GM18951 (cell line): ENCODE measurements around the gene HMGN4.
"Not testable (repeated sequence)": the region's sequence is repeated elsewhere in the genome, so short reads cannot be mapped to it uniquely, and the experiment has no call there.

Source experiments
- POLR2A ChIP-seq: IDR thresholded peaks from 4 replicates; pipeline ENCODE4 v1.6.1; 2011; ENCODE audit warnings: mild to moderate bottlenecking; ENCODE audit not compliant: insufficient read length, insufficient read depth; ENCODE audit errors: extremely low read depth
- in situ Hi-C: fragments of 300-500 bp; cut with MboI; formaldehyde crosslinking; loops from one replicate; pipeline ENCODE4 v1.12.0; 2022; ENCODE audit warnings: low sequenced_read_pairs, mixed read lengths, inconsistent platforms; ENCODE audit not compliant: unreplicated experiment

Gene HMGN4

DNA sequence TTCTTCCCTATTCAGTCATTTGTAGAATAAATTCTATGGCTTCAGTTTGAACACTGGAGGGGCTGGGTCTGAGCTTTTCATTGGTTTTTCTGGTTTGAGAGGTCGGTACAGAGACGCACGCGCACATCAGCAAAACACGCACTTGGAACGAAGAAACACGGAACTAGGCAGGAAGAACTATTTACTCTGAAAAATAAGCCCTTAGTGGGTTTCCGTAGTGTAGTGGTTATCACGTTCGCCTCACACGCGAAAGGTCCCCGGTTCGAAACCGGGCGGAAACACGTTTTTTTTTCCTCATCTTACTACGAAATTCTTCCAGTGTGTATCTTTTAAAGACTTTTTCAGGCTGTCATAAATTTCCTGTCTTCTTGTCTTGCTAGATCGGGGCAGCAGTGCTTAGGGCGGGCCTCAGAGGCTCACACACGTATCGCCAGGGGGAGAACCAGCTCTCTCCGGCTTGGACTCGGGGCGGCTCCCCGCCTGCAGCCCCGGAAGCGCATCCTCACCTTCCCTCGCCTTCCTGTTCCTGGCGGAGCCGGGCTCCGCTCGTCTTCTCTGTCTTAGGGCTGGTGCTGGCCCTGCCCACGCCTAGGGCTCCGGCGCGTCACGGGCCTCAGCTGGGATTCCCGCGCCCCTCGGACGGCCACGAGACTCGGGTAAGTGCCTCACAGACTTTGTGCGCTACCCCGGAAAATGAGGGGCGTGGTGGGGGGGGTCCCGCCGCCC is at the start of gene HMGN4:
TSS of gene HMGN4 (plus strand) at position 521 of the 726 bp plus-strand sequence. CDS start 6,841 bp downstream, outside the sequence.
- in situ Hi-C loops: no loop called here
- peak; percentile 77 for TF ChIP-seq POLR2A

DNA sequence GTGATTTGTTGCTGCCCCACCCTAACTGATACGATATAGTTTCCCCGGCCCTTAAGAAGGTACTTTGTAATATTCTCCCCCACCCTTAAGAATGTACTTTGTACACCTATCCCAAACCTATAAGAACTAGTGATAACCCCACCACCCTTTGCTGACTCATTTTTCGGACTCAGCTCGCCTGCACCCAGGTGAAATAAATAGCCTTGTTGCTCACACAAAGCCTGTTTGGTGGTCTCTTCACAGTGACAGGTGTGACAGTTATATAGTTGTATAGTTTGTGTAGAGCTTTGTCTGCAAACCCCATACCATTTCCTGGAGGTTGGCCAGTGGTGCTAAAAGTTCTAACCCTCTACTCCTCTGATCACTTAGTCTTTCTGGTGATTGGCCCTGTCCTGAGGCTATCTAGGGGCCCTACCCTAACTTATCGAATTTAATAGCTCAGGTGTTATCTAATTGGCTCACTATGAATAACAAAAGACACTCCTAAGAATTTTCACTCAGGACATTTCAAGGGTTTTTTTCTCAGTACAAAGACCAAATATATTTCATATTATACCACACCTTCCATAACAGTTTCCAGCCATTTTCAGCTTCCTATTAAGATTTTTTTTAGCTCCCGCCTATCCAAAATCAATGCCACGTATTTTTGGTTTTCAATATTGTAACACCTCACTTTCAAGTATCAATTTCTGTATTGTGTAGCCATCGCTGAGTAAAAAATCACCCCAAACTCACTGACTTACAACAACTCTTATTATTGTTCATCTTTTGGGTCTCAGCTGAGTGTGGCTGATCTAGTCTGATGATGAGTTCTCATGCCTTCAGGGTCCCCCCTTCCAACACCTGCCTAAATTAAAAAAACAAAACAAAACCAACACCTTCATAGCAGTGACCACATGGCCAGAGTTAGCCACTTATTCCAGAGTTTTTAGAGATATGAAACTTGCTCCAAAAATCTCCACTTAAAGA is 47.9 kb upstream of the HMGN4 start:
- in situ Hi-C loops: no loop called here
- TF ChIP-seq POLR2A: no peak

DNA sequence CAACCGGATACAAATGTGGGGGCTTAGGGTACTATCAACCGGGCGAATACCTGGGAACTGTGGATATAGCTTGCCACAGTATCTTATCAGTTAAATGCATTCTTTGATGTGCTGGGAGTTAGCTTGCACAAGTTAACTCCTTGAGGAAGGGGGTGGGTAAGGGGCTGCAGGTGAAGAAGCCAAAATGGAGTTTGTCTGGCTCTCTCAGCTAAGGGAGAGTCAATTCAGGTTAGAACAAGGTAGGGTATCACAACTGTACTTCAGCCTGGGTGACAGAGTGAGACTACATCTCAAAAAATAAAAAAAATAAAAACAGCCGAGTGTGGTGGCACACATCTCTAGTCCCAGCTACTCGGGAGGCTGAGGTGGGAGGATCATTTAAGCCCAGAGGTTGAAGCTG is 46.6 kb upstream of the HMGN4 start:
- in situ Hi-C loops: no loop called here
- TF ChIP-seq POLR2A: no peak

DNA sequence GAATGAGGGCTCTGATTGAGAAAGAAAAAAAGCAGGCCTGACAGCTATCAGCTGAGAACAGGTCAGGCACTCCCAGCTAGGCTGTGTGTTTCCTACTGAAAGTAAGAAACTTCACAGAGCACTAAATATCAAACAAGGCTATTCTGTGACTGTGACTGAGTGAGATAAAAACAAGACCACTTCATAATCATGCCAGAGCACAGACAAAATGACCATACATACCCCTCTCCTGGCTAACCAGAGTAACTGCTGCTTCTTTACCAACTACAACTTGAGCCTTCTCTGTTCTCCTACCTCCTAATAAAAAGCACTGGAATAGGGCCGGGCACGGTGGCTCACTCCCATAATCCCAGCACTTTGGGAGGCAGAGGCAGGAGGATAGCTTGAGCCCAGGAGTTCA is 44.9 kb upstream of the HMGN4 start:
- in situ Hi-C loops: no loop called here
- TF ChIP-seq POLR2A: no peak

DNA sequence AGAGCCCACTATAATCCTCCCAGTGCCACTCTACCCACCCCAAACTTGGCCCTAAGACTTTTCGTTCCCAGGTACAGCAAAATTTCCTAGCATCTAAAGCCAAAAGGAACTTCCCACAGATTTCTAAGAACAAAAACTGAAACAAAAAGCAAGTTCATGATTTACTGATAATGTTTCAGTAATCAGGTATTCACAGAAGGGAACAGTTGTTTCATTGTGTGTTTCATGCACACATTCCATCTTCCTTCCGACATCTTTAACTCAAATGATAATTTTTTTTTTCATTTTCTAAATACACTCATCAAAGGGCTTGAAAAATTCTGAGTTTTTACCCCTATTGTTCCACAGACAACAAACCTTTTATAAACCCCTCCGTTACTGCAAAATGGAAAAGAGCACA is 44.0 kb upstream of the HMGN4 start:
- in situ Hi-C loops: no loop called here
- no peak for TF ChIP-seq POLR2A

DNA sequence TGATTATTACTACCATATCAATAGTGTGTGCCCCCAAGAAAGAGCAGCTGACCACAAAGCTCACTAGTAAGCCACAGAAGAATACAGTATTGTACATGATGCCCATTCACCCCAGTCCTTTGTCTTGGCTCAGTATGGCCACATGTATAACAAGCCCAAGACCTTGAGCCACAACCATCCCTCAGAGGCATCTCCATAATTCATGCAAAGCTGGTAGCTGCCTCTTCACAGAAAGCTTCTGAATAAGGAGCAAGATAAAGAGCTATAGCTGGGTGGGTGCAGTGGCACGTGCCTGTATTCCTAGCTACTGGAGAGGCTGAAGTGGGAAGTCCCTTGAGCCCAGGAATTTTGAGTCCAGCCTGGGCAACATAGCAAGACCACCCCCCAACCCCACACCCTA is 42.9 kb upstream of the HMGN4 start:
- in situ Hi-C loops: no loop called here
- no peak for TF ChIP-seq POLR2A

DNA sequence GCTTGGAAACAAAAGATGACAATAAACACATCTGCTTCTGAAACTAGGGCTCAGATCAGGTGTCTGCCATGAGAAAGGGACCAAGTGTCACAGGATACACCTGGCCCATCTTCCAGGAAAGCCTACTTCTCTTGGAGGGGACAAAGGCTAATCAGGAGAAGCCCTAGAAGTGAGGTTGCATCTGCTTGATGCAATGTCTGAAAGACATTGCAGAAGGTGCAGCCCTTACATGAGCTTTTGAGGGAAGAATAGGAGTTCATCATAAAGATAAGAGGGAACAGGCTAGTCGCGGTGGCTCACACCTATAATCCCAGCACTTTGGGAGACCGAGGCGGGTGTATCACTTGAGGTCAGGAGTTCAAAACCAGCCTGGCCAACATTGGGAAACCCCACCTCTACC is 40.6 kb upstream of the HMGN4 start:
- in situ Hi-C loops: no loop called here
- TF ChIP-seq POLR2A: no peak

DNA sequence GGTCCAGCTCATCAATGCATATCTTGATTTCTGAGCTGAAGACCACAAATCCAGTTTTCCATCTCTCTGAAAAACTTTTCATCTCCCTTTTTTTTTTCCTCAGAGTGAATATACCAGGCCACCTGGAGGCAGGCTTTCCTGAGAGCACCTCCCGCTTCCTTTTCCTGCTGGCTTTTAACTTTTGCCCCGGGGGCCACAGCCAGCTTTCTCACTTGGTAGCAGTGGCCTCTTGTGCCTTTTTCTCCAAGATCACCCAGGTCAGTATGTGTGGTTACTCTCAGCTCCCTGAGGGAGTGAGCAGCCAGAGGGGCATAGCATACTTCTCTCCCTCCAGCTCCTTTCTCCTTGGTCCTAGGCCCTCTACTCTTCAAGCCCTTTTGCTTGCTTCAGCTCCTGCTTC is 38.1 kb upstream of the HMGN4 start, which contains the start of gene BTN1A1:
TSS of gene BTN1A1 (plus strand) at position 202 of the 400 bp plus-strand sequence. CDS start 984 bp downstream, outside the sequence.
- TF ChIP-seq POLR2A: no peak
- in situ Hi-C loops: no loop called here

DNA sequence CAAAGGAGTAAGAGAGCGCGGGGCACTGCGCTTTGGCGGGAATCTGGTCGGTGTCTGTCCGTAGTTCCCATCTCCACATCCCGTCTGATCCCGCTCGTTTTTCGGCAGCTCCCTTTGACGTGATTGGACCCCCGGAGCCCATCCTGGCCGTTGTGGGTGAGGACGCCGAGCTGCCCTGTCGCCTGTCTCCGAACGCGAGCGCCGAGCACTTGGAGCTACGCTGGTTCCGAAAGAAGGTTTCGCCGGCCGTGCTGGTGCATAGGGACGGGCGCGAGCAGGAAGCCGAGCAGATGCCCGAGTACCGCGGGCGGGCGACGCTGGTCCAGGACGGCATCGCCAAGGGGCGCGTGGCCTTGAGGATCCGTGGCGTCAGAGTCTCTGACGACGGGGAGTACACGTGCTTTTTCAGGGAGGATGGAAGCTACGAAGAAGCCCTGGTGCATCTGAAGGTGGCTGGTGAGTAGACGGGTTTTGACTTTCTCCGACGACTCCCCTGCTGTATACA is 36.6 kb upstream of the HMGN4 start:
- in situ Hi-C loops: no loop called here

DNA sequence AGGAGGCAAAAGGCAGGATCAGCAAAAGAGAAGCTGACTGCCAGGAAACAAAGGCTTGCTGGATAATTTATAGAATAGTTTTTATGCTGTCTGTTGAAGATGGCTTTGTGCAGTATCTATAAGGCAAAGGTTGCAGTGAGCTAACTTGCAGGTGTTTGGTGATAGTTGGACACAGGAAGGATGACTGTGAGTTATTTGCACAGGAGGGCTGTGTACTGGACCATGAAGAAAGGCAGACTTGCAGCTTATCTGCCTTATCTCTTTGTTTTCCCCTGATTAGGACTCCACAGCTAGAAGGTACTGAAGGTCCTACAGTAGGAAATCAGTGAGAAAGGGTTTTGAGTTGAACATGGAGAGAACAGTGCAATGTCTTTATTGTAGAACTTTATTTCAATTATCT is 36.0 kb upstream of the HMGN4 start:
- in situ Hi-C loops: no loop called here
- TF ChIP-seq POLR2A: no peak

More for the DNA sequence above, 36.6 kb upstream of the HMGN4 start:
- TF ChIP-seq POLR2A: no peak

DNA sequence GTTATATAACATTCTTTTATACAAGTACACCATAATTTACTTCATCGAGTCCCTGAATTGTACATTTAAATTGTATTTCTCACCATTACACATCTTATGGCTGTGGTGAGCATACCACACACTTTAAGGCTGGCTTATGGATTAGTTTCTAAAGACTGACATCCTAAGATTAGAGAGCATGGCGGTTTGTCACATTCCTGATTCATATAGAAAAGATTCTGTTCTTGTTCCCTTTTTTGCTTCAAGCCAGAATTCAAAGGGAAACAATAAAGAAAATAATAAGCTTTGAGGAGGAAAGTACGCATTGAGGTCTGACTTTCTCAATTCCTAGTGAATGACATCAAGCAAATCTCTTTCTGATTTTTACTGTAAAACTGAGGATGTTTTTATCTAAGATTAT is 35.5 kb upstream of the HMGN4 start:
- TF ChIP-seq POLR2A: no peak
- in situ Hi-C loops: no loop called here

DNA sequence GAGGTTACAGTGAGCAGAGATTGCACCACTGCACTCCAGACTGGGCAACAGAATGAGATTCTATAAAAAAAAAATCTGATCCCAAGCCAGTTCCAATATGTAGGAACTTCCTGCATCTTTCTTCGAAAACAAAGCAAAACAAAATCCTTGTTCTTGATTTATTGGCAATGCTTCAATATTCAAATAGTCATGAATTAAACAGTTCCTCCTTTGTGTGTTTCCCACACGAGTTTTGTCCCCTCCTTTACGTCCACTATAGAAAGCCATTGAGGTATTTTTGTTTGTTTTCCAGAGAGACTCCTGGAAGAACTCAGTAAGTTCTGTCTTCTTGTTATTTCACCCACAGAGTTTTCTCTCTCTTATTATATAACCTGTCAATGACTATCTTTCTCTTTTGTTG is 30.5 kb upstream of the HMGN4 start:
- in situ Hi-C loops: no loop called here
- TF ChIP-seq POLR2A: no peak

DNA sequence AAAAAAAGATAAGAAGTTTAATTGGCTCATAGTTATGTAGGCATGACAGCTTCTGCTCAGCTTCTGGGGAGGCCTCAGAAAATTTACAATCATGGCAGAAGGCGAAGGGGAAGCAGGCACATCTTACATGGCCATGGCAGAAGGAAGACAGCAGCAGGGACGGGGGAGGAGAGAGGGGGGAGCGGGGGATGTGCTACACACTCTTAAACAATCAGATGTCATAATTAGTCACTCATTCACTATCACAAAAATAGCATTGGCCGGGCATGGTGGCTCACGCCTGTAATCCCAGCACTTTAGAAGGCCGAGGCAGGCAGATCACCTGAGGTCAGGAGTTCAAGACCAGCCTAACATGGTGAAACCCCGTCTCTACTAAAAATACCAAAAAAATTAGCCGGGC is 27.1 kb upstream of the HMGN4 start:
- in situ Hi-C loops: not testable (repeated sequence)

DNA sequence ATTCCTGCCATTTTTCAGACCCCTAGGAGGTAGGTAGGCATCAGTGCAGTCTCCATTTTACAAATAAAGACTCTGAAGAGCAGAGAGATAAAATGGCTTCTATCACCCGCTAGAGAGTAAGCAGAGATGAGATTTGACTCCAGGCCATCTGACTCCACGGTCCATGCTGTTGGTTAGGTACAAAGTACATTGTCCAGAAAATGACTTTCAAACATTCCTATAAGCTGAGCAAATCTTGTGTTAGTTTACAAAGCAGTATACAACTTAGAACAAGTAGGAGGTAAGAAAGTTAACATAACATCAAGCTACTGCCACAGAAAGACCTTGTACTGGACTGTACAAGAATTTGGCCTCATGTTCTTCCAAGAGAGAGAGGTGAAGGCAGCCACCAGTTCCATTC is 23.2 kb upstream of the HMGN4 start:
- no peak for TF ChIP-seq POLR2A
- in situ Hi-C loops: no loop called here
